ENCODE data around the gene SLC15A5.
A peak's percentile ranks its signal among the peaks of the same experiment; 100 is the strongest.

The SLC15A5 gene

DNA sequence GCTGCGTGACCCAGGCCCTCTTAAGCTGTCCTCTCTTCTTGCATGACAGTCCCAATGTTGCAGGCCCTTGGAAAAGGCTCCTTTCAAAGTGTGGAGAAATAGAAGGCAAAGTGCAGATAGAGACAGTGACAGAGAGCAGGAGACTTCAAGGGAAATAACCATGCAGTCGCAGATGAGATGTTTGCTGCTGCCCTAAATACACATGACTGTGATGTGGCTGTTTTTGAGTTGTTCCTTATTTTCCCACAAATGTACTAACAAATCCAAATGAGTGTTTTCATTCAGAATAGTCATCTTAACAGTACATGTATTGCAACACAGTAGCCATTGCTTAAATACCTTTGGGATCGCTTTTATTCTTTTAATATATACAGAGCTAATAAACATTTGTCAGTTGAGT lies 101.6 kb downstream of the SLC15A5 start:
- no peak for DNase-seq (ENCODE audit: low read depth, low spot score)

DNA sequence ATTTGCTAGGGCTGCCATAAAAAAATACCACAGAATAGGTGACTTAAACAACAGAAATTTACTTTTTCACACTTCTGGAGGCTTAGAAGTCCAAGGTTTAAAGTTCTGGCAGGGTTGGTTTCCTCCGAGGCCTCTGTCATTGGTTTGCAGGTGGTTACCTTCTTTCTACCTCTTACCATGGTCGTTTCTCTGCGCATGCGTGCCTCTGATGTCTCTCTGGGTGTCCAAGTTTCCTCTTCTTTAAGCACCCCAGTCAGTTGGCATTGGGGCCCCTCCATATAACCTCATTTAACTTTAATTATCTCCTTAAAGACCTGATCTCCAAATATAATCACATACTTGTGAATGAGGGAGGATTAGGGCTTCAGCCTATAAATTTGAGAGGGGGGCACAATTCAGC lies 103.2 kb downstream of the SLC15A5 start:
- DNase-seq (ENCODE audit: low read depth, low spot score), result no peak

DNA sequence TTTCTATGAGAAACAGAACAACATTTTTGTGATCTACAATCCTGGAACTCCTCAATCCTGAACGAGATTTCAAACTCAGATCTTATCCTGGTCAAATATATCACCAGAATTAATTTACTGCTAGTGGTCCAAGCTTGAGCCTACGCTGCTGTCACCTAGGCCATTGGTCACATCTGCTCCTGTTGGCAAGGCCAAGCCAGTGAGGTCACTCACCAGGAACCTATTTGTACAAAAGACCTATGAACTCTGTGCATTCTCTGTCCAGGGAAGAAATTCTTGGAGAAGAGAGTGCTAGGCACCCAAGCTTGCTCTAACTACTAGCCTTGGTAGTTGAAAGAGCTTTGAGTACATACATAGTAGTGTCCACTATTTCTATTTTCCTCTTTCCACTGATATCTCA lies 106.1 kb downstream of the SLC15A5 start:
- no peak for DNase-seq (ENCODE audit: low read depth, low spot score)

DNA sequence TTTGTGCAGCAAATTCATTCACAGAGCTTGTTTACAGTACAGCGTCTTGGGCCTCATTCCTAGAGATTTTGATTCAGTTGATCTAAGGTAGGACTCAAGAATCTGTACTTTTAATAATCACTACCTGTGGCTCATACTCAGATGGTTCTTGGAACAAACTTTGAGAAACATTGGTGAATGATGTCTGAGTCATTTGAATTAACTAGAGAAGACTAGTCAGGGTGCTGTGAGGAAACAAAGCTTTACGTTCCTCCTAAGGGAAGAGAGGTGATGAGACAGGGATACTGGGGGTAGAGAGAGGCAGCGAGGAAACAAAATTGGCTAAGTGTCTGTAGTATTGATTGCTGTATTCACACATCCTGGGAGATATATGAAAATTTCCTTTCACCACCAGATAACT lies 109.4 kb downstream of the SLC15A5 start:
- no peak for DNase-seq (ENCODE audit: low read depth, low spot score)

DNA sequence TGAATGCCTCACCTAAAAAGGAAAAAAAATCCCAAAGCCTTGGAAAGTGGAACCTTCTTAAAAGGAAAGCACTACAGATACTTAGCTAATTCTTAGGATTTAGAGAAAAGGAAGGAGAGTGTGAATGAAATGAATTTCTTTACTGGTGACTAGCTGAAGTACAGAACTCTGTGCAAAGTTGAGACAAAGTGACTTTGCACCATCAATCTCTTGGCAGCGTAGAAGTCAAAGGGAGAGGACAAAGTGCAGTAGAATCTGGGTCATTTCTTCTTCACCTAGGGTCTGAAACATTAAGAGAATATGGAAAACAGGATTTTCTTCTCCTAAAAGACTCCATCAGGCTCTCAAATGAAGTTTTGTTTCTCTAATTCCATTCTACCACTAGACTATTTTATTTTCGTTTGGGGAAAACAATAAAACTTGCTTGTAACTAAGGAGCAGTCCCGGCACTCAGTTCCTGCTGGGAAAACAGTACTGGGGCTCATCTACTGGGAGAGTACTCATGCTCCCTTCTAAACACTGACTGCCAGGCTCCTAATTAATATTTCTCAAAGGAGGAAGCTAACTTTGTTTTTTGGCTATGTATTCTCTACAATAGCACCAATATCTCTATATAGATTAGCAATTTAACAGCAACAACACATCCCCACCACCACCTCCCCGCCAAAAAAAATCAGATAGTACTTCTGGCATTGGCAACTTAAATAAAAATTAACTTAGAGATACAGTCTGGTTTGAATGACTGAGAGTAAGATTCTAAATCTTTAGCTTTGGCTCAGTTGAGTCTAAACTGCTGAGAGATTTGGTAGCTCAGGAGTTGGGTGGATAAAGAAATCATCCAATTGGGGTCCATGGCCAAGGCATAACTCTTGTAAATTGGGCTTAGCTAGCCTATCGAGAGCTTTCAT lies 110.7 kb downstream of the SLC15A5 start:
- DNase-seq (ENCODE audit: low read depth, low spot score), result no peak

DNA sequence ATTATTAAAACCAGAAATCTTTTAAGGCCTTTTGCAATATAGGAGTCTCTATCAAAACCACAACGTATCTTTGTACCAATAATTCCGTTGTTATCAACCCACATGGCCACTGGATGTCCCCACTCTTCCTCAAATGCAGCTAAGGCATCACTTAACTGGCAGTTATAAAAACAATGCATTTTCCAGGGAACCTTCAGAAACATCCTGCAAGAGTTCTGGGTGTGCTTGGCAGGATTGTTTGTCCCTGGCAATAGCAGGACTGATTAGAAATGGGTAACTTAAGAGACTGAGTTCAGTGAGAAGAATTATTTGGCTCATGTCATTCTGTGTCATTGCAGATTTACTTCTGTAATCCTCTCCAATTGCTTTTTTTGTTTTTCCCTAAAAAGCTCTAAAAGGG lies 112.0 kb downstream of the SLC15A5 start:
- DNase-seq (ENCODE audit: low read depth, low spot score), result peak; percentile 56

DNA sequence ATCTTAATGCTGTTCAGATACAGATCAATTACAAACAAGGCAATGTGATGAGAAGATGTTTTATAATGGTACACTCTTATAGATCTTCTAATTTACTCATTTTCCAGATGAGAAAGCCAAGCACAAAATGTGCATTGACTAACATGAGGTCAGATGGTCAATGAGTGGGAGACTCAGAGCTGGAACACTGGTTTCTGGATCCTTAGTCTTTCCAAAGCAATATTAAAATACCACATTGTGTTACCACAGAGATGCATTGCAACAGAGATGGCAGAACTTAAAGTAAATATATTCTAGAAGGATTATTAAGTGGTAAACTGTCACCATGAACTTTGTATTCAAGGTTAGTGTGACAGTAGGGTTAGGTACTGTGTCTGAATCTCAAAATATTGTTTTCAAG lies 113.6 kb downstream of the SLC15A5 start:
- DNase-seq (ENCODE audit: low read depth, low spot score), result no peak

DNA sequence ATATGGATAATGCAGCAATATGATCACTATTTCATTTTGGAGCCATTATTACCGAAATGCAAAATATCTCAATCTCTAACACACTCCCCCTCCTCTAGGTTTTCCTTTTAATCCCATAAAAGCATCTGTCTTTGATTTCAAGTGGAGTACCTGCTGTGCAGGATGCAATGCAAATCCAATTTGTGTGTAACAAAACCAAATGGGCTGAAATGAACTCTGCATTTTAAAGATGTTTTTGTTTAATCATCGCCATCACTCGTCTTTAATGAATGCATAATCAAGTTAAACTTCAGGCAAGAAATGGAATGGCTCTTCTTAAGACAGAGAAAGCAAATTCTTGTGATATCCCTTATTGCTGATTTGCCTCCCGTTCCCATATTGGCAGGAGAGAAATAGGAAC lies 114.3 kb downstream of the SLC15A5 start:
- DNase-seq (ENCODE audit: low read depth, low spot score), result no peak

DNA sequence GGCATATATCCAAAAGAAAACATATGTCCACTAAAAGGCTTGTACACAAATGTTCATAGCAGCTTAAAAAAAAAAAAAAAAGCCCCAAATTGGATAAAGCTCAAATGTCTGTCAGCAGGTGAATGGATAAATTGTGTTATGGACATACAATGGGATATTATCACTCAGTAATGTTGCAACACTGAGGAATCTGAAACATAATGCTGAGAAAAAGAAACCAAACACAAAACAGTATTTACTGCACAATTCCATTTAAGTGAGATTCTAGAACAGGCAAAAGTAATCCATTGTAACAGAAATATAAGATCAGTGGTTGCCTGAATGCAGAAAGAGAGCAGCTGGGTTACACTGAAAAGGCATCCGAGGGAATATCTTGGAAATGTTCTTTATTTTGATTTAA lies 117.9 kb downstream of the SLC15A5 start:
- no peak for DNase-seq (ENCODE audit: low read depth, low spot score)

DNA sequence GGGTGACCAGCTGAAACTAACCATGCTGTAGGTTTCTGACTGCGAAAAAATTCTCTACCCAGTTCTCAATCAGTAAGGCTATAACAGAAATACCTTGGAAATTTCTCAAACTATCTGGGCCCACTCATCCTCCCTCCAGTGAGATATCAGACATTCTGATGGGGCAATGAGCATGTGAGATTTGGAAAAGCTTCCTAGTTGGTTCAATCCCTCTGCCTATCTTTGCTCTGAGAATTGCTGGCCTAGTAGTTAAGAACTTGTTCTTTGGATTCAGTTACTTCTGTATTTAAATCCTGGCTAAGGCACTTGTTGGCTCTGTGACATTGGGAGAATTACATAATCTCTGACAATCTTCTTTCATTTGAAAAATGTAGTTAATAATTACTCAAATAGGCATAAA lies 119.4 kb downstream of the SLC15A5 start:
- no peak for DNase-seq (ENCODE audit: low read depth, low spot score)

DNA sequence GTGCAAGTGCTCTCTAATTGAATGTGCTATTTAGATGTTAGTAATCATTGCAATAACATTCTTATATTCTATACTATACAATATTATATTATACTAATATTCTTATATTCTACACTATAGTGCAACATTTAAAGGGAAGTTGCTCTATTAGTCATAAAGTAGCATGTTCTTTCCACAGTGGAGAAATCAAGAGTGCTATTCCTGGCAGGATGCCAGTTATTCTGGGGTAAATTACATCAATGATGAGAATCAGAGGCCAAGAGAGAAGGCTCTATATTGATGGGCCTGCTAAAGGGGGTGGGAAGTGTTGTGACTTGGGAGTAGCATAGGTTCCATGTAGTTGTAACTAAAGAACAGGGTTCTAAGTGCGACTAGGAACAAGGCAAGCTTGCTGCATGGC lies 121.5 kb downstream of the SLC15A5 start:
- no peak for DNase-seq (ENCODE audit: low read depth, low spot score)

DNA sequence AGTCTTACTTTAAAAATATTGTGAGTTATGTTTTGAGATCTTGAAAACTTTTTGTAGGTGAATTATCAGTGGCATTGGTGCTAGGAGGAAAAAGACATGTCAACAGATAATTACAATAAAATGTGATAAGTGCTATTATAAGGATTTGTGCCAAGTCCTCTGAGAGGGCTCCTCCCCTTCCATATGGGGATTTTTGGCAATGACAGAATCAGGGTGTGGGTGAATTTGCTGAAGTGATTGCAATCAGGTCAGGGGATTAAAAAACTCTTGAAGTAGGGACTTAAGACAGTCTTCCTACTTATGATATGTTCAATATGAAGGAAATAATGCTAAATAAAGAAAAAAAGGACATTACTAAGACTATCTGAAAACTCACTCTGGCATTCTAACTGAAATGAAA lies 122.5 kb downstream of the SLC15A5 start:
- DNase-seq (ENCODE audit: low read depth, low spot score), result no peak

DNA sequence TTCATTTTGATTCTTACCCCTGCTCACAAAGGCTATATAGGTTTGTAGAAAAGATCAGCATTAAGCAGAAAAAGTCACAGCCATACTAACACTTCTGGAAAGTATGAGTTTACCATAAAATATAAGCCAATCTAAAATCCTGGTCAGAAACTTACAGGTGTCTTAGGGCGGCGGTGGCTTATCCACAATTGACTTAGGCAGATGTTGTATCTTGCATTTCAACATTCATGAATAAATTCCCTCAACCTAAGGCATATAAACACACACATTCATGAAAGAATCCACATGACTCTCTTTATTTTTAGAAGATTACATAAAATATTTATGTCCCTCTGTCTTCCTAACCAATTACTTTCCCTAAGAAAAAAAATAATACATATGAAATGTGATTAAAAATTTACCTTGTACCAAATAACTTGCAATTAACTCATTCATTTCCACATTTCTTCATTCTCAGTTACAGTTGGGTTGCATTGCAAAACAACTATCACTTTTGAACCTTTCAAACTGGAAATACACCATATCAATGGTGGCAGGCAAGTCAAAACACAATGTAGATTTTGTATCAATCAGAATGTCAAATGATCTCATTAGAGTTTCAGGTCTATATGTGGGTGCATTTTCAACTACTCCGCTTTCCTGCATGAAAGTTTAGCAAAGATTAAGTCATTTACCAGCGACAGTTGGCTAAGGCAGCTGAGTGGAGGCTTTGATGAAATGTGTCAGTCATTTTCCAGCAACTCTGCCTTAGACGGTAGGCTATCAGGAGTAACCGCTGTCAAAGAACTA lies 124.4 kb downstream of the SLC15A5 start:
- DNase-seq (ENCODE audit: low read depth, low spot score), result no peak

DNA sequence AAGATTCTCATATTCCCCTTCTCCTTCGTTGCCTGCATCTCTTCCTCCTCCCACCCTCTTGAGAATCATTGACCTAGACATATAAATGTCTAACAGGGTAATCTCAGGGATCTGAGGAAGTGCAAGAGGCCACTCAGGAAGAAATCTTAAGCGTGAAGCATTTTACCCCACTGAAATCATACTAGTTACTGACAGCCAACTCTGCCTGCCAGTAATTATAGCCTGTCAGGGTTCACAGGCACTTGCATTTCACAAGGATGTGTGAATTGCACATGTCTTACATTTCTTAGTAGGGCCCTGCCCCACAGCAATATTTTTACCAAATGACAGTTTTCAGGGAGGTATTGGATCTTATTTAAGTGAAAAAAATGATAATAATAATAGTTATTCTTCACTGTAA lies 127.2 kb downstream of the SLC15A5 start:
- DNase-seq (ENCODE audit: low read depth, low spot score), result no peak

DNA sequence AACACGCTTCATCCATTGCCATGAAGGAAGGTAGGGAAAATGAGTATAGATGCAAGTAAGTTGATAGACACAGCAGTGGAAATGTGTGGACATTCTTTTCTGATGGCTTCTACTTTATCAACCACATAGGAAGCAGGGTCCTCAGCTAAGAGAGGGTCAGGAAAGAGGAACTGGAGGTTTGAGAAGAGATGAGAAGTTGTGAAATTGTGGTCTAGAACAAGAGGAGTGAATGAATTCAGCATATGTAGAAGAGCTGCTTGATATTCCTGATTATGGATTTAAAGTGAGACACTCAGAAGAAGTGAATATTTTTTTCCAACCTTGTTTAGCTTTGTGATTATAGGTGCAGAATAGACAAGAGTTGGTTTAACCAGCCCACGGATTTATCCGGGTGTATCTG lies 128.5 kb downstream of the SLC15A5 start:
- no peak for DNase-seq (ENCODE audit: low read depth, low spot score)

Data from astrocyte of the hippocampus (primary cell).